Measurements from ENCODE around the gene OR11A1.
"Not testable (repeated sequence)": the region's sequence is repeated elsewhere in the genome, so short reads cannot be mapped to it uniquely, and the experiment has no call there.

Gene OR11A1

DNA sequence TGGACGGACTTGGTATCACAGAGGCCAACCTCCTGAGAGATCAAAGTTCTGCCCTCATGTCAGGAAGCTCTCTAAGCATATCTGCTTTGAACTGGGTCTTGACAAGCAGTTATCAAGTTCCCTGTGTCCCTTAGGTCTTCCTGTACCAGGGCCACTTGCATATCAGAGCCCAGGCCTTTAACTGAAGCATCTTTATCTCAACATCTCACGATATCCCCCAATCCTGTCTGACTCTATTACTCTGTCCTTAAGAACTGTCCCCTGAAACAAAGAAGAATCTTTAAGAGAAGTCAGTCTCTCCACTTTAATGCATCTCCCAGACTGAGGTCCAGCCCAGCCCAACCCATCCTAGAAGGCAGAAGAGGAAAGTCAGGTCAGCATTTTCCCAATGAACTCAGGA is 22.7 kb upstream of the OR11A1 start:
- no peak for DNase-seq (ENCODE audit: extremely low read depth in 1 of 2, low read depth in 1 of 2)

- no peak for DNase-seq (ENCODE audit: extremely low read depth in 1 of 2, low read depth in 1 of 2)
Measured at GRCh38 chr6:29478740-29479139, 21.9 kb upstream of the OR11A1 start.

GRCh38 chr6:29477923-29478450 is 21.1 kb upstream of the OR11A1 start:
- no peak for DNase-seq (ENCODE audit: extremely low read depth in 1 of 2, low read depth in 1 of 2)

GRCh38 chr6:29474996-29475395 is 18.1 kb upstream of the OR11A1 start:
- DNase-seq (ENCODE audit: extremely low read depth in 1 of 2, low read depth in 1 of 2) = no peak

DNA sequence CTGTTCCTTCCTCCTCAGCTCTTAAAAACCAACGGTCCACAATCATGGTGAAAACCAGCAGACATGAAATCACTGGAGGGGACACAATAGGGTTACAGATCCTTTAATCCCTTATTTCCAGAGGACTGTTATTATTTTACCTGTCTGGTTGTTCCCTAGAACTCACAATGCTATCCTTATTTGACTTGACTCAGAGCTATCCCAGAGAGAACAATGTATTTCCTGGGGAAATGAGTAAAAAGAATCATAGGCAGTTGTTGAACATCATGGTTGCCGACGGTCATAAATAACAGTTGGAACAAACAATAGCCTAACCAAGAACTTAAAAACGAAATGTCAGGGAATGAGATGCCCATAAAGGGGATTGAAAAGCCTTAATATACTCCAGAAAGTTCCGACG is 9.4 kb upstream of the OR11A1 start:
- no peak for DNase-seq (ENCODE audit: extremely low read depth in 1 of 2, low read depth in 1 of 2)

DNA sequence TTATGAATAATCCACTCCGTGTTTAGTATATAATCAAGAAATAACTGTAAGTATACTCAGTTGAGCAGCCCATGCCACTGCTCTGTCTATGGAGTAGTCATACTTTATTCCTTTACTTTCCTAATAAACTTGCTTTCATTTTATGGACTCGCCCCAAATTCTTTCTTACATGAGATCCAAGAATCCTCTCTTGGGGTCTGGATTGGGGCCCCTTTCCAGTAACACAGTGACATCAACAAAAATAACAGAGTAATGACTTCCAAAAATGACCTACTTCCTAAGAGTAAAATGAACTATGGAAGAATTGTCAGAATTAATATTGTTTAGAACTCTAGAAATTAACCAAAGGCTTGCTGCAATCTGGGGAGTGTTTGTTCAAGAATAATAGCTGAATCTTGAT is 8.9 kb upstream of the OR11A1 start:
- no peak for DNase-seq (ENCODE audit: extremely low read depth in 1 of 2, low read depth in 1 of 2)

GRCh38 chr6:29465279-29465678 is 8.4 kb upstream of the OR11A1 start:
- DNase-seq (ENCODE audit: extremely low read depth in 1 of 2, low read depth in 1 of 2) = no peak

GRCh38 chr6:29462022-29462421 is 5.2 kb upstream of the OR11A1 start:
- DNase-seq (ENCODE audit: extremely low read depth in 1 of 2, low read depth in 1 of 2) = no peak

GRCh38 chr6:29461021-29461814 is 4.3 kb upstream of the OR11A1 start:
- no peak for DNase-seq (ENCODE audit: extremely low read depth in 1 of 2, low read depth in 1 of 2)

GRCh38 chr6:29451471-29452193 is 5.2 kb downstream of the OR11A1 start:
- DNase-seq (ENCODE audit: extremely low read depth in 1 of 2, low read depth in 1 of 2) = no peak

DNA sequence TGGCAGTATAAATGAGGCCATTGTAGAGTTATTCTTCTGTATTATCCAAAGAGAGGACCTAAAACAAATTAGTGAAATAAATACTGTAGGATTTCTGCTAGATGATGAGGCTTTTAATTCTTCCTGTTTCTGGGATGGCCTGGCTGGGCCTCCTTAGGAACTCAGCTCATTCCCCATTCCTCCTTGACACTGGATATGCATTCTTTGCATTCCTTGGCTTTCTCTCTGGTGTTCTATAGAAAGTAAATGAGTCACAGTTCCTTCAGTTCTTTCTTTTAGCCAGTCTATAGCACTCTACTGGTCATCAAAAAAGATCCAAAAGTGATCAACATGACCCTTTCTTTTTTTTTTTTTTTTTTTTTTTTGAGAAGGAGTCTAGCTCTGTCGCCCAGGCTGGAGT is 9.2 kb downstream of the OR11A1 start:
- DNase-seq (ENCODE audit: extremely low read depth in 1 of 2, low read depth in 1 of 2) = no peak

- DNase-seq (ENCODE audit: extremely low read depth in 1 of 2, low read depth in 1 of 2) = not testable (repeated sequence)
Measured at GRCh38 chr6:29444031-29444430, 12.8 kb downstream of the OR11A1 start.

GRCh38 chr6:29442719-29443118 is 14.2 kb downstream of the OR11A1 start:
- DNase-seq (ENCODE audit: extremely low read depth in 1 of 2, low read depth in 1 of 2) = no peak

DNA sequence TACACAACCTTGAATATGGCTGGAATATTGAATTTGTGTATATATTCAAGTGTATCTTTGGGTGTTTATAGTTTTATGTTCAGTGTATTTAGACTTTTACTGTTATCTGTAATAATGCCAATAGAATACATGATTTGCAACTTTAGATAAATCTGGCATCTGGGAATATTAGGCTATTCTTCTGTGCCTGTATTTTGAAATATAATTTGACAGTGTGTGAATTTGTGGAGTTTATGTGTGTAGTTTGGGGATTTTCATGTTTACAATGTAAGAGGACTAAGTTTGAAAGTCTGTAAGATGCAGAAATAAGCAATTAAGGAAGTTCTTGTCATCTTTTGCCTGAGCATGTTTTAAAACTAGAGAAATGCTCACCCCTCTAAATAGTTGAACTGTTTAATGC is 17.9 kb downstream of the OR11A1 start, which contains the start of gene OR10C1:
TSS of gene OR10C1 (plus strand) at position 301 of the 400 bp plus-strand sequence. CDS start 710 bp downstream, outside the sequence.
- DNase-seq (ENCODE audit: extremely low read depth in 1 of 2, low read depth in 1 of 2) = no peak

DNA sequence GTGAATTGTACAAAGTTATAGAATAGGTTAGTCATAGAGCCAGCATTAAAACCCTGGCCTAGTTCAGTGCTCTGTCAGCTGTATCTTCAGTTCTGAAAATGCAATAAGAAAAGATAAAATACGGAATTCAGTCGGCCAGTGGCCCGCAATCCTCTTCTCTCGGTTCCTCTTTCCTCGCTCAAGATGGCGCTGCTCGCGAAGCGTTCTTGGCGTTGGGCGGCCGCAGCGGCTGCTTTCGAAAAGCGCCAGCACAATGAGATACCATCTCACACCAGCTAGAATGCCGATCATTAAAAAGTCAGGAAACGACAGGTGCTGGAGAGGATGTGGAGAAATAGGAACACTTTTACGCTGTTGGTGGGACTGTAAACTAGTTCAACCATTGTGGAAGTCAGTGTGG is 20.1 kb downstream of the OR11A1 start:
- DNase-seq (ENCODE audit: extremely low read depth in 1 of 2, low read depth in 1 of 2) = not testable (repeated sequence)

- no peak for DNase-seq (ENCODE audit: extremely low read depth in 1 of 2, low read depth in 1 of 2)
Measured at GRCh38 chr6:29426654-29427053, 30.2 kb downstream of the OR11A1 start.

DNA sequence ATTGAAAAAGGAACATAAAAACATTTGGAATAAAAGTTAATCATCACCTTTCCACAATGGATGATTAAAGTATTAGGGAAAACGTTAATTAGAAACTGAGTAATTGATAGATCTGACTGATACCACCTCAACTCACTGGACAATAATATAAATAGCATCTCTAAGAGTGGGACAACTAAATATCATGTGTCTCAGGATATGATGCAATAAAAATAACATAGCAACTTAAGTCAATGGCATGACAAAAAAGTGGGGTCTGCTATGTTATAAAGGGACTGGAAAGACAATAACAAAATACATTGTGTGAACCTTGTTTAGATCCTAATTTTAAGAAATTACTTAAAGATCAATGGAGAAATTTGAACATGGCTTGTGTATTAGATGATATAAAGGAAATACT is 31.8 kb downstream of the OR11A1 start:
- no peak for DNase-seq (ENCODE audit: extremely low read depth in 1 of 2, low read depth in 1 of 2)

- DNase-seq (ENCODE audit: extremely low read depth in 1 of 2, low read depth in 1 of 2) = no peak
Measured at GRCh38 chr6:29424575-29424974, 32.3 kb downstream of the OR11A1 start.

DNA sequence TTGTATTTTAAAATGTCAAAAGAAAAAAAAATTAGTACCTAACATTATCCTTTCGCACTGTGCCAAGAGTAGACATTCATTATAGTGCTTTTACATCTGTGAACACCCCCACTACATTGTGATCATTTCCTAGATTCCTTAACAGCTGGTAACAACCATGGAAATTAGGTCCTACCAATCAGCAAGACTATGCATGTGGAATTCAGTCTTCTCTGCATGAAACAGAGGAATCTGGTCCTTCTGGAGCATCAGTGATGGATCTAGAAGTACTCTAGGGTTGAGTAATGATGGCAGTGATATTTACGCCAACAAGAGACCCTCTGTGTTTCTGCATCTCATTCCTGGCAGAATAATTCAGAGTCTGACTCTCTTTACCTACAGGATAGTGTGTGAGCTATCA is 32.7 kb downstream of the OR11A1 start:
- DNase-seq (ENCODE audit: extremely low read depth in 1 of 2, low read depth in 1 of 2) = no peak

- no peak for DNase-seq (ENCODE audit: extremely low read depth in 1 of 2, low read depth in 1 of 2)
Measured at GRCh38 chr6:29419516-29419915, 37.4 kb downstream of the OR11A1 start.

DNA sequence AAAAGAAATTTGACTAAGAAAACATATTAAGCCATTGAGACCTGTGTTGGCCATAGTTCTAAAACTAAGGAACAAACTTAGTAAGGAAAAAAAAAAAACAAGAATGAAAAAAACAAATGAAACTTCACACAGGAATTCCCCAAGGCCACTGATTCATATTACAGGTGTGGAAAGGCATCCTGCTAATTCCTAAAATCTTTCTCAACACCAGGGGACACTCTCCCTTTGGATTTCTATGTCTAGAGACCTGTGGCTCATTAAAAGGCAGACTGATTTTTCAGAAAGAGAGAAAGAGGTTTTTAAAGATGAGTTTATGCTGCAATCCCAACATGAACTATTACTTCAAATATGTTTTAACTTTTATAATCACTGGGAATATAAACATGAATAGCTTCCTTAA is 42.3 kb downstream of the OR11A1 start, which contains the start of gene OR12D1:
TSS of gene OR12D1 (plus strand) at position 341 of the 400 bp plus-strand sequence.
- no peak for DNase-seq (ENCODE audit: extremely low read depth in 1 of 2, low read depth in 1 of 2)

DNA sequence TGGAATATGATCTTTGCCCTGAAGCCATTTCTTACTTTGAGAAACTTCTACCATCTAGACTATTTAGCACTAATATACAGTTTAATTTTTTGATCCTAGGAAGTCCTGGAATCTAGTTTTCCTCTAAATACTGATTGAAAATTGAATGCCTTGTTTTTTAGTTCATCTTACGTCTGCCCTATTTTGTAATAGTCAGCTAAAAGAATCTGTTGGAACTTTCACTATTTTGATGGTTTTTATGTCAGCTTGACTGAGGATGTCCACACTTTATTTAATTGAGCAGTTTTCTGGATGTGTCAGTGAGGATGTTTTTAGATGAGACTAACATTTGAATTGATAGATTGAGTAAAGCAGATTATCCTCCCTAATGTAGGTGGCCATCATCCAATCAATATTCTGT is 53.1 kb downstream of the OR11A1 start:
- no peak for DNase-seq (ENCODE audit: extremely low read depth in 1 of 2, low read depth in 1 of 2)
